K562 (cell line): ENCODE measurements around the gene B3GAT3. TPM values are rescaled to one million over a fixed set of nuclear protein-coding genes. Genes with fewer than 3 reads are reported as not detected.
A peak's percentile ranks its signal among the peaks of the same experiment; 100 is the strongest.

Experiments used
- CEBPG ChIP-seq, 3 experiments: fragments of 200-800 bp in 1 of 3; sonication (Bioruptor generic) in 1 of 3; sonication (generic) in 1 of 3; formaldehyde crosslinking in 1 of 3; IDR thresholded peaks in 2 of 3; conservative IDR thresholded peaks in 1 of 3; 2 replicates each; pipeline versions ENCODE4 v1.6.1 to v1.8.0; 2016 to 2022; ENCODE audit warnings: missing compliant biosample characterization in 2 of 3, missing genetic modification characterization in 2 of 3, mild to moderate bottlenecking in 1 of 3, missing genetic modification reagents in 1 of 3
- FUS ChIP-seq: fragments of 200-400 bp; formaldehyde crosslinking; optimal IDR thresholded peaks from 2 replicates; pipeline ENCODE3; 2017; ENCODE audit warnings: low read depth, low read length
- LCOR ChIP-seq: sonication (generic); formaldehyde crosslinking; IDR thresholded peaks from 2 replicates; pipeline ENCODE4 v1.8.0; 2022; ENCODE audit warnings: mild to moderate bottlenecking, missing genetic modification reagents
- MCM2 ChIP-seq: fragments of 450-650 bp; IDR thresholded peaks from 2 replicates; pipeline ENCODE4 v1.6.1; 2017; ENCODE audit warnings: low read depth, mild to moderate bottlenecking
- NCOA2 ChIP-seq, 2 experiments: fragments of 450-650 bp; IDR thresholded peaks; 2 replicates each; pipeline ENCODE4 v1.6.1; 2018; ENCODE audit warnings: mild to moderate bottlenecking in 2 of 2, moderate library complexity in 1 of 2; ENCODE audit not compliant: partially characterized antibody in 2 of 2
- NR2F6 ChIP-seq: fragments of 450-650 bp; formaldehyde crosslinking; IDR thresholded peaks from 2 replicates; pipeline ENCODE4 v1.4.0; 2020; ENCODE audit warnings: mild to moderate bottlenecking
- PTTG1 ChIP-seq: fragments of 450-650 bp; IDR thresholded peaks from 2 replicates; pipeline ENCODE4 v1.6.1; 2016; ENCODE audit warnings: low read depth, mild to moderate bottlenecking, missing genetic modification characterization, missing compliant biosample characterization
- ZBTB8A ChIP-seq: fragments of 450-650 bp; IDR thresholded peaks from 2 replicates; pipeline ENCODE4 v1.6.1; 2018; ENCODE audit warnings: mild to moderate bottlenecking, moderate library complexity; ENCODE audit not compliant: partially characterized antibody
- ZNF12 ChIP-seq: sonication (generic); formaldehyde crosslinking; IDR thresholded peaks from 2 replicates; pipeline ENCODE4 v1.4.0; 2020; ENCODE audit warnings: mild to moderate bottlenecking, missing genetic modification reagents
- ZNF217 ChIP-seq: sonication (generic); formaldehyde crosslinking; IDR thresholded peaks from 2 replicates; pipeline ENCODE4 v1.8.0; 2022; ENCODE audit warnings: mild to moderate bottlenecking, missing genetic modification reagents
- polyA plus RNA-seq, 8 experiments: library from polyadenylated mRNA; depleted of rRNA in 4 of 8; stranded (reverse) in 5 of 8; unstranded in 3 of 8; fragments of >200 nt; fragmentation: Nextera tagmentation in 2 of 8; fragmentation: Illumina TruSeq in 1 of 8; extraction: Ambion mirVana in 2 of 8; extraction: Trizol in 1 of 8; gene quantifications; 2 replicates each; pipeline versions ENCODE4 v1.2.1 to v1.2.3, GENCODE V29; 2011 to 2014; ENCODE audit warnings: inconsistent platforms in 1 of 8, missing spikeins in 1 of 8
- total RNA-seq, 7 experiments: library from RNA; depleted of rRNA in 6 of 7; stranded (reverse); fragments of >200 nt in 6 of 7; fragmentation: Illumina TruSeq in 2 of 7; extraction: Trizol in 2 of 7; gene quantifications; 2 replicates each; pipeline versions ENCODE4 v1.2.1 to v1.2.3, GENCODE V29; 2011 to 2021; ENCODE audit warnings: low replicate concordance in 1 of 7
- TF ChIP-seq, protein P1 (sequence below): fragments of 450-650 bp; IDR thresholded peaks from 2 replicates; pipeline ENCODE4 v1.6.1; 2016; ENCODE audit warnings: mild to moderate bottlenecking, moderate library complexity
- TF ChIP-seq, protein P2 (sequence below): fragments of 250-450 bp; sonication (Bioruptor Pico); IDR thresholded peaks from 2 replicates; pipeline ENCODE4 v1.8.0; 2022; ENCODE audit warnings: moderate library complexity, mild to moderate bottlenecking, inconsistent platforms
- TF ChIP-seq, protein P3 (sequence below): fragments of 450-650 bp; conservative IDR thresholded peaks from 2 replicates; pipeline ENCODE4 v1.6.1; 2016; ENCODE audit warnings: missing genetic modification characterization, low read depth, mild to moderate bottlenecking, missing compliant biosample characterization, moderate library complexity

B3GAT3 gene
- total and polyA plus RNA-seq, 9 of the 15 experiments (the other 6 are each of a cell fraction or from before 2014, with no cell fraction given), result 0.30 to 64.0 (median 21.4) TPM

DNA sequence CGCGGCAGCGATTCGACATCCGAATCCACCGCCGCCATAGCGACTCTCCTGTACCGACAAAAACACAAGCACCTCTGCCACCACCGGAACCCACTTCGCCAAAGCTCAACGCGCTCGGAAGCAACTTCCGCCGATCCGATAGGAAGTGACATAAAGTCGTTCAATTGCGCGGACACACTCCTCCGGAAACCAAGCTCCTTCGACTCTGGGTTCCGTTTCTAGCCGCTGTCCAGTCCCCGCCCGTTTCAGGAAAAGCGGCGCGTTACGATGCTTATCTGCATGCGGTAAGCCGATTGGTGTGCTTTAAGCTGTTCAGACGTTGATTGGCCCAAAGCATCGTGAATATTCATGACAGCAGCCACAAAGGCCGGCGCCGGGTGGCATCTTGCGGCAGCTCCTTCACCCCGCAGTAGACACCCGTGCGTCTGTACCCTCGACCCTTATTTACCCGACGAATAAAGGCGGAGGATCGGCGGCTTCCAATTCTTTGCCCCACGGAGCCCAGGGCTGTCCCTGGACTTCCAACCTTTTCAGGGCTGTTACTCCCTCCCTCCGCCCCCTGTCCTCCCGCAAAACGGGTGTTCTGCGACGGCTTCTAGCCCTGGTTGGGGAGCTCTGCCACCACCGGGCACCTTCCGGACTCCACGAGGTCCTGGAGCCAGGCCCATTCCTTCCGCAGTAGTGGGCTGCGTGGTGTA is 30.2 kb downstream of the B3GAT3 start, which contains the start of gene TUT1 (continued):
- TF ChIP-seq, protein P1, sequence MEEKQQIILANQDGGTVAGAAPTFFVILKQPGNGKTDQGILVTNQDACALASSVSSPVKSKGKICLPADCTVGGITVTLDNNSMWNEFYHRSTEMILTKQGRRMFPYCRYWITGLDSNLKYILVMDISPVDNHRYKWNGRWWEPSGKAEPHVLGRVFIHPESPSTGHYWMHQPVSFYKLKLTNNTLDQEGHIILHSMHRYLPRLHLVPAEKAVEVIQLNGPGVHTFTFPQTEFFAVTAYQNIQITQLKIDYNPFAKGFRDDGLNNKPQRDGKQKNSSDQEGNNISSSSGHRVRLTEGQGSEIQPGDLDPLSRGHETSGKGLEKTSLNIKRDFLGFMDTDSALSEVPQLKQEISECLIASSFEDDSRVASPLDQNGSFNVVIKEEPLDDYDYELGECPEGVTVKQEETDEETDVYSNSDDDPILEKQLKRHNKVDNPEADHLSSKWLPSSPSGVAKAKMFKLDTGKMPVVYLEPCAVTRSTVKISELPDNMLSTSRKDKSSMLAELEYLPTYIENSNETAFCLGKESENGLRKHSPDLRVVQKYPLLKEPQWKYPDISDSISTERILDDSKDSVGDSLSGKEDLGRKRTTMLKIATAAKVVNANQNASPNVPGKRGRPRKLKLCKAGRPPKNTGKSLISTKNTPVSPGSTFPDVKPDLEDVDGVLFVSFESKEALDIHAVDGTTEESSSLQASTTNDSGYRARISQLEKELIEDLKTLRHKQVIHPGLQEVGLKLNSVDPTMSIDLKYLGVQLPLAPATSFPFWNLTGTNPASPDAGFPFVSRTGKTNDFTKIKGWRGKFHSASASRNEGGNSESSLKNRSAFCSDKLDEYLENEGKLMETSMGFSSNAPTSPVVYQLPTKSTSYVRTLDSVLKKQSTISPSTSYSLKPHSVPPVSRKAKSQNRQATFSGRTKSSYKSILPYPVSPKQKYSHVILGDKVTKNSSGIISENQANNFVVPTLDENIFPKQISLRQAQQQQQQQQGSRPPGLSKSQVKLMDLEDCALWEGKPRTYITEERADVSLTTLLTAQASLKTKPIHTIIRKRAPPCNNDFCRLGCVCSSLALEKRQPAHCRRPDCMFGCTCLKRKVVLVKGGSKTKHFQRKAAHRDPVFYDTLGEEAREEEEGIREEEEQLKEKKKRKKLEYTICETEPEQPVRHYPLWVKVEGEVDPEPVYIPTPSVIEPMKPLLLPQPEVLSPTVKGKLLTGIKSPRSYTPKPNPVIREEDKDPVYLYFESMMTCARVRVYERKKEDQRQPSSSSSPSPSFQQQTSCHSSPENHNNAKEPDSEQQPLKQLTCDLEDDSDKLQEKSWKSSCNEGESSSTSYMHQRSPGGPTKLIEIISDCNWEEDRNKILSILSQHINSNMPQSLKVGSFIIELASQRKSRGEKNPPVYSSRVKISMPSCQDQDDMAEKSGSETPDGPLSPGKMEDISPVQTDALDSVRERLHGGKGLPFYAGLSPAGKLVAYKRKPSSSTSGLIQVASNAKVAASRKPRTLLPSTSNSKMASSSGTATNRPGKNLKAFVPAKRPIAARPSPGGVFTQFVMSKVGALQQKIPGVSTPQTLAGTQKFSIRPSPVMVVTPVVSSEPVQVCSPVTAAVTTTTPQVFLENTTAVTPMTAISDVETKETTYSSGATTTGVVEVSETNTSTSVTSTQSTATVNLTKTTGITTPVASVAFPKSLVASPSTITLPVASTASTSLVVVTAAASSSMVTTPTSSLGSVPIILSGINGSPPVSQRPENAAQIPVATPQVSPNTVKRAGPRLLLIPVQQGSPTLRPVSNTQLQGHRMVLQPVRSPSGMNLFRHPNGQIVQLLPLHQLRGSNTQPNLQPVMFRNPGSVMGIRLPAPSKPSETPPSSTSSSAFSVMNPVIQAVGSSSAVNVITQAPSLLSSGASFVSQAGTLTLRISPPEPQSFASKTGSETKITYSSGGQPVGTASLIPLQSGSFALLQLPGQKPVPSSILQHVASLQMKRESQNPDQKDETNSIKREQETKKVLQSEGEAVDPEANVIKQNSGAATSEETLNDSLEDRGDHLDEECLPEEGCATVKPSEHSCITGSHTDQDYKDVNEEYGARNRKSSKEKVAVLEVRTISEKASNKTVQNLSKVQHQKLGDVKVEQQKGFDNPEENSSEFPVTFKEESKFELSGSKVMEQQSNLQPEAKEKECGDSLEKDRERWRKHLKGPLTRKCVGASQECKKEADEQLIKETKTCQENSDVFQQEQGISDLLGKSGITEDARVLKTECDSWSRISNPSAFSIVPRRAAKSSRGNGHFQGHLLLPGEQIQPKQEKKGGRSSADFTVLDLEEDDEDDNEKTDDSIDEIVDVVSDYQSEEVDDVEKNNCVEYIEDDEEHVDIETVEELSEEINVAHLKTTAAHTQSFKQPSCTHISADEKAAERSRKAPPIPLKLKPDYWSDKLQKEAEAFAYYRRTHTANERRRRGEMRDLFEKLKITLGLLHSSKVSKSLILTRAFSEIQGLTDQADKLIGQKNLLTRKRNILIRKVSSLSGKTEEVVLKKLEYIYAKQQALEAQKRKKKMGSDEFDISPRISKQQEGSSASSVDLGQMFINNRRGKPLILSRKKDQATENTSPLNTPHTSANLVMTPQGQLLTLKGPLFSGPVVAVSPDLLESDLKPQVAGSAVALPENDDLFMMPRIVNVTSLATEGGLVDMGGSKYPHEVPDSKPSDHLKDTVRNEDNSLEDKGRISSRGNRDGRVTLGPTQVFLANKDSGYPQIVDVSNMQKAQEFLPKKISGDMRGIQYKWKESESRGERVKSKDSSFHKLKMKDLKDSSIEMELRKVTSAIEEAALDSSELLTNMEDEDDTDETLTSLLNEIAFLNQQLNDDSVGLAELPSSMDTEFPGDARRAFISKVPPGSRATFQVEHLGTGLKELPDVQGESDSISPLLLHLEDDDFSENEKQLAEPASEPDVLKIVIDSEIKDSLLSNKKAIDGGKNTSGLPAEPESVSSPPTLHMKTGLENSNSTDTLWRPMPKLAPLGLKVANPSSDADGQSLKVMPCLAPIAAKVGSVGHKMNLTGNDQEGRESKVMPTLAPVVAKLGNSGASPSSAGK, result no peak; the same call in 1 of the 2 replicates
- TF ChIP-seq, protein P2, sequence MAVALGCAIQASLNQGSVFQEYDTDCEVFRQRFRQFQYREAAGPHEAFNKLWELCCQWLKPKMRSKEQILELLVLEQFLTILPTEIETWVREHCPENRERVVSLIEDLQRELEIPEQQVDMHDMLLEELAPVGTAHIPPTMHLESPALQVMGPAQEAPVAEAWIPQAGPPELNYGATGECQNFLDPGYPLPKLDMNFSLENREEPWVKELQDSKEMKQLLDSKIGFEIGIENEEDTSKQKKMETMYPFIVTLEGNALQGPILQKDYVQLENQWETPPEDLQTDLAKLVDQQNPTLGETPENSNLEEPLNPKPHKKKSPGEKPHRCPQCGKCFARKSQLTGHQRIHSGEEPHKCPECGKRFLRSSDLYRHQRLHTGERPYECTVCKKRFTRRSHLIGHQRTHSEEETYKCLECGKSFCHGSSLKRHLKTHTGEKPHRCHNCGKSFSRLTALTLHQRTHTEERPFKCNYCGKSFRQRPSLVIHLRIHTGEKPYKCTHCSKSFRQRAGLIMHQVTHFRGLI (CRISPR knock-in tag), result no peak
- TF ChIP-seq, protein P3, sequence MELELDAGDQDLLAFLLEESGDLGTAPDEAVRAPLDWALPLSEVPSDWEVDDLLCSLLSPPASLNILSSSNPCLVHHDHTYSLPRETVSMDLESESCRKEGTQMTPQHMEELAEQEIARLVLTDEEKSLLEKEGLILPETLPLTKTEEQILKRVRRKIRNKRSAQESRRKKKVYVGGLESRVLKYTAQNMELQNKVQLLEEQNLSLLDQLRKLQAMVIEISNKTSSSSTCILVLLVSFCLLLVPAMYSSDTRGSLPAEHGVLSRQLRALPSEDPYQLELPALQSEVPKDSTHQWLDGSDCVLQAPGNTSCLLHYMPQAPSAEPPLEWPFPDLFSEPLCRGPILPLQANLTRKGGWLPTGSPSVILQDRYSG (tag), result no peak
- no peak for TF ChIP-seq NCOA2 (IDR thresholded peaks at IDR 0.05; ENCODE audit: partially characterized antibody in 2 of 2)
- TF ChIP-seq ZNF217 (CRISPR knock-in tag), result no peak
- TF ChIP-seq FUS, result no peak
- TF ChIP-seq NR2F6, result no peak
- TF ChIP-seq LCOR (CRISPR knock-in tag), result peak; percentile 29; the same call in 1 of the 2 replicates
- TF ChIP-seq ZBTB8A, result no peak
- TF ChIP-seq PTTG1 (tag), result no peak
- no peak for TF ChIP-seq CEBPG (CRISPR knock-in tag; IDR thresholded peaks at IDR 0.05)
- no peak for TF ChIP-seq CEBPG (tag; conservative IDR thresholded peaks at IDR 0.05 in 1 of 2, IDR thresholded peaks at IDR 0.05 in 1 of 2)
- no peak for TF ChIP-seq MCM2
- TF ChIP-seq ZNF12, result no peak
